ENCODE results near the gene DNAJB4.

DNA sequence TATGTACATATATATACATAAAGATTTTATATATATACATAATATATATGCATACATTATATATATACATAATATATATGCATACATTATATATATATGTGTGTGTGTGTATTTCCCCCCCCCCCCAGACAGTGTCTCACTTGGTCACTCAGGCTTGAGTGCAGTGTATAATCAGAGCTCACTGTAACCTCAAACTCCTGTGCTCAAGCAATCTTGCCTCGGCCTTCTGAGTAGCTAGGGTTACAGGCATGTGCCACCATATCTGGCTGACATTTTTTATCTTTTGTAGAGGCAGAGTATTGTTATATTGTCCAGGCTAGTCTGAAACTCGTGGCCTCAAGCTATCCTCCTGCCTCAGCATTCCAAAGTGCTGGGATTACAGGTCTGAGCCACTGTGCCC lies 16.8 kb upstream of the DNAJB4 start:
- no peak for TF ChIP-seq MEF2D (CRISPR knock-in tag; IDR thresholded peaks at IDR 0.05)
- no peak for TF ChIP-seq ZNF235 (CRISPR knock-in tag; IDR thresholded peaks at IDR 0.05; ENCODE audit: borderline replicate concordance)
- TF ChIP-seq POGZ (CRISPR knock-in tag; IDR thresholded peaks at IDR 0.05): no peak
- TF ChIP-seq CTCF (CRISPR knock-in tag; IDR thresholded peaks at IDR 0.05): no peak
- no peak for TF ChIP-seq ZNF570 (CRISPR knock-in tag; IDR thresholded peaks at IDR 0.05; ENCODE audit: borderline replicate concordance)
